ENCODE measurements around the gene PPAT.
"Not testable (repeated sequence)": the region's sequence is repeated elsewhere in the genome, so short reads cannot be mapped to it uniquely, and the experiment has no call there.

PPAT gene

DNA sequence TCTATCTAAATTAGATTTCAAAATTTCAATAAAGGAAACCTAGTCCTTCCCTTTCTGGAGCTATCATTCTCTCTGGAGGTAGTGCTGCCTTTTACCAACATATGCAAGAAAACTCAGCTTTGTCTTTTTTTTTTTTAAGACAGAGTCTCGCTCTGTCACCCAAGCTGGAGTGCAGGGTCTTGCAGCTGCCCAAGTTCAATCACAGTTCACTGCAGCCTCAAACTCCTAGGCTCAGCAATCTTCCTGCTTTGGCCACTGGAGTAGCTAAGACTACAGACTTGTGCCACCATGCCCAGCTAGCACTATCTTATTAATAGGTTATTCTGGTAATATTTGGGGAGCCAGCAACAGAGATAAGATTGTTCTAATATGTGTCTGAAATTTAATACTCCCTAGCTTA lies 60.5 kb downstream of the PPAT start:
- DNase-seq: no peak

DNA sequence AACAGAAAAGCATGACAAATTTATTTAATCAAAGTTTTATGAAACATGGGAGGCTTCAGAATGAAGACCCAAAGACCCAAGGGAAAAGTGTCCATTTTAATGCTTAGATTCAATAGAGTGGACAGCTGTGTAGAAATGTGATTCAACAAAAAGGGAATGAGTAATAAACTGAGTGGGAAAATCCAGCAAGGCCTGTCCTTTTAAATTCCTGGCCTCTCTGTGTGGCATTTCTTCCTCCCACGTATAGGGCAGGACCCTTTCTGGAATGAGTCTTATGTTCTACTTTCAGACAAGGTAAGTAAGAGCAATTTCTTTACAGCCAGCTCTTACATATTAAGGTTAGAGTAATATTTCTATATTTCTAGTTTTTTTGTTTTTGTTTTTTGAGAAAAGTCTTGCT lies 62.6 kb downstream of the PPAT start:
- DNase-seq: peak; percentile 3

- DNase-seq: no peak
These were observed 63.8 kb downstream of the PPAT start for GRCh38 chr4:56371426-56372220.

GRCh38 chr4:56370377-56370776 lies 65.0 kb downstream of the PPAT start:
- DNase-seq: no peak

- DNase-seq: not testable (repeated sequence)
These were observed 72.4 kb downstream of the PPAT start for GRCh38 chr4:56362981-56363380.

DNA sequence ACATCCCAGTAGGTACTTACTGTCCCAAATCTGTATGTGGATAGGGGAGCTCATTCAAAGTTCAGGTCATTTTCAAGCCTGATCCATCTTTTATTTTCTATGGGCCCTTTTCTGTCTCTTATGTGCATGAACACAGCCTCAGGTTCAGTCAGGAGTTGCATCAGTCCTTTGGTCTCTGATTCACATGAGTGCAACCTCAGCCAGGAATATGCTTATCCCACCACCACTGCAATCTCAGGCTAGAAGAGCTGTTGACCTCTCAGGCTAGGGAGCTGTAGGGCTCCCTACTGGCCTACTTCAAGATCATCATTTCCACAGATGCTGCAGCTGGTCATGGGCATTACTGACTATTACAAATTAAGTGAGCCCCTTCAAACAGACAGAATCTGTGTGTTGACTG lies 75.3 kb downstream of the PPAT start:
- DNase-seq: no peak

GRCh38 chr4:56356650-56357049 lies 78.8 kb downstream of the PPAT start:
- no peak for DNase-seq

DNA sequence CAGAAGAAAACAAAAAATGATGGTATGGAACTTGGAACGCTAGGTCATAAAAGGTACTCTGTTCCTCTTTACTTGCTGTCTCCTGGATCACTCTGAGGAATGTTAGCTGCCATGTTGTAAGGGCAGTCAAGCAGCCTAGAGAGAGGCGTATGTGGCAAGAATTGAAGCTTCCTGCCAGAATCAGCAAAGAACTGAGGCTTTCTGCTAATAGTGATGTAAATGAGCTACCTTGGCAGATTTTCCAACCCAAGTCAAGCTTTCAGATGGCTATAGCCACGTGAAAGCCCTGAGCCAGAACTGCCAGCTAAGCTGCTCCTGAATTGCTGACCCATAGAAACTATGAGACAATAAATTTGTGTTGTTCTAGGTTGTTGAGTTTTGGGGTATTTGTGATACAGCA lies 86.8 kb downstream of the PPAT start:
- DNase-seq: no peak

DNA sequence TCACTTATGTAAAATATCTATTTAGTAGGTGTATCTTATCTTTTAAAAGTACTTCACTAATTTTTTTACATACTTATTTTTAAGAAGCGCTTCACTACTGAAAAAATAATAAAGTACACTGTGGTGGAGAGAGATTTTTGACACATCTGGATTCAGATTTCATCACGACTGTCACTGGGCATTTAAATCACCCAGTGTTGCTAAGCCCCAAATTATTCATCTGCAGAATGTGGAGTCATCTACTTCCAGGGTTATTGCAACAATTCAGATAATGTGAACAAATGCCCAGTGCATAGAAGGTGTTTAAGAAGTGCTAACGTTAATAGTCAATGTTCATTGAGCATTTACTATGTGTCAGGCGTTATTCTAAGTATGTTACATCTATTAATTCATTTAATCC lies 90.0 kb downstream of the PPAT start:
- no peak for DNase-seq

Measured in HCEC 1CT (cell line).